ENCODE results near the gene GPN2.

- no peak for TF ChIP-seq REST (IDR thresholded peaks at IDR 0.05; ENCODE audit: borderline replicate concordance)
- TF ChIP-seq EP300 (conservative IDR thresholded peaks at IDR 0.05; ENCODE audit: poor library complexity, severe bottlenecking), result no peak
- TF ChIP-seq CTCF (IDR thresholded peaks at IDR 0.05; ENCODE audit: poor library complexity, severe bottlenecking), result no peak
- no peak for TF ChIP-seq POLR2AphosphoS5 (IDR thresholded peaks at IDR 0.05)
- no peak for TF ChIP-seq RAD21 (conservative IDR thresholded peaks at IDR 0.05)
Observed at GRCh38 chr1:26857473-26858060, 32.5 kb downstream of the GPN2 start.
